ENCODE data around the gene RASGRP2. TPM values are rescaled to one million over a fixed set of nuclear protein-coding genes. Genes with fewer than 3 reads are reported as not detected.
A peak's percentile ranks its signal among the peaks of the same experiment; 100 is the strongest.

The RASGRP2 gene
- total and polyA plus RNA-seq, 2 of the 8 experiments (the other 6 are each of a cell fraction or from before 2014, with no cell fraction given), result 40.6 to 45.7 TPM

- Histone ChIP-seq H3K9me3 (ENCODE audit: insufficient read depth in 2 of 2, low read depth in 1 of 2, low read length in 1 of 2) (no peaks in the 10 kb centered on the region), H3K9ac (replicated peaks in 1 of 4; ENCODE audit: extremely low read depth in 1 of 4, low read depth in 3 of 4, low read length in 3 of 4) (no peak overlapping the region), H2AK5ac (ENCODE audit: low read depth, low read length) (no peak overlapping the region), H2BK20ac (ENCODE audit: low read length) (no peak overlapping the region), H2AFZ (ENCODE audit: low read length) (no peak overlapping the region), H3K79me2 (ENCODE audit: control insufficient read depth in 1 of 2, insufficient read depth in 2 of 2, low read length in 2 of 2) (peaks cover 0 to 6% of the 10 kb centered on the region in 2 experiments; a peak in 1 of 4 replicates), H2BK5ac (ENCODE audit: low read depth, low read length) (no peak overlapping the region), H3K23me2 (ENCODE audit: low read depth, low read length) (no peaks in the 10 kb centered on the region), H3K36me3 (ENCODE audit: control insufficient read depth in 2 of 4, insufficient read depth in 4 of 4, low read length in 3 of 4) (peaks cover 6 to 24% (median 16%) of the 10 kb centered on the region in 4 experiments), H3K56ac (replicated peaks; ENCODE audit: insufficient read length, low read depth, low read length) (no peak overlapping the region), H3K27ac (ENCODE audit: low read depth, low read length) (peak overlapping the region; percentile 23; the same call in 1 of the 2 replicates), H2BK120ac (replicated peaks; ENCODE audit: low read depth, low read length) (no peak overlapping the region), H4K8ac (ENCODE audit: extremely low read depth, insufficient read depth, low read length) (no peak overlapping the region), H3K14ac (ENCODE audit: insufficient read length) (no peak overlapping the region), H2BK12ac (ENCODE audit: low read depth, low read length) (no peak overlapping the region), H4K5ac (ENCODE audit: insufficient read length, low read depth, low read length) (no peak overlapping the region), H3K4me3 (ENCODE audit: extremely low read depth in 1 of 4, insufficient read depth in 2 of 4, low read depth in 3 of 4, low read length in 4 of 4) (no peak overlapping the region; a peak in 1 of 8 replicates), H3K27me3 (replicated peaks in 1 of 4; ENCODE audit: control insufficient read depth in 3 of 4, extremely low read depth in 1 of 4, insufficient read depth in 3 of 4, low read length in 3 of 4) (no peaks in the 10 kb centered on the region), H4K20me1 (replicated peaks in 1 of 2; ENCODE audit: control insufficient read depth in 1 of 2, insufficient read depth in 2 of 2, low read length in 2 of 2) (peaks cover 0 to 6% of the 10 kb centered on the region in 2 experiments), H3K18ac (ENCODE audit: extremely low read depth, low read length) (no peak overlapping the region), H4K91ac (replicated peaks; ENCODE audit: insufficient read length, low read length) (no peak overlapping the region), H3K4me2 (ENCODE audit: insufficient read depth in 1 of 2, low read depth in 2 of 2, low read length in 2 of 2) (peak overlapping the region; percentile 32 to 57; a peak in 2 of 4 replicates), H3K4ac (replicated peaks; ENCODE audit: insufficient read length, low read depth, low read length) (peak overlapping the region; percentile 1), H3K79me1 (ENCODE audit: low read depth, low read length) (no peaks in the 10 kb centered on the region), H2BK15ac (ENCODE audit: low read length) (no peak overlapping the region; the same call in 1 of the 2 replicates), H3K23ac (ENCODE audit: insufficient read length) (no peak overlapping the region), H3K4me1 (replicated peaks in 1 of 4; ENCODE audit: control insufficient read depth in 3 of 4, insufficient read depth in 4 of 4, low read length in 3 of 4) (peaks cover 26 to 64% (median 53%) of the 10 kb centered on the region in 4 experiments)
- WGBS, 2 experiments (ENCODE audit: extremely low coverage in 1 of 2, insufficient coverage in 1 of 2, insufficient read length in 1 of 2, insufficient replicate concordance in 2 of 2, low coverage in 1 of 2, low lambda C conversion rate in 2 of 2, missing lambda C conversion rate in 1 of 2), result 79% methylated on average over 6 of the region's 7 CpGs; no CpG with 5 or more reads in 1 of the 2 experiments
- FAIRE-seq (no peak), DNase-seq (ENCODE audit: low read depth in 1 of 2, low spot score in 2 of 2) (no peak)
- ChIA-PET POLR2A (ENCODE audit: partially characterized antibody) (interaction anchor here (0.6 to 42.9 kb wide), 8 partner anchors 5 to 726 kb away, joined by 3 to 1087 read pairs (median 4); partner anchors contain the start of genes PYGM, RASGRP2 and SF1), CTCF (ENCODE audit: partially characterized antibody) (interaction anchor here (0.6 to 23.6 kb wide), 9 partner anchors 15 to 518 kb away, joined by 3 to 376 read pairs (median 4); partner anchors contain the start of genes RASGRP2 and SF1)
- TF ChIP-seq TAF7 (optimal IDR thresholded peaks at IDR 0.05; ENCODE audit: borderline replicate concordance, low read depth, low read length) (no peak), KDM1A (IDR thresholded peaks at IDR 0.05; ENCODE audit: borderline replicate concordance, low read length) (peak; percentile 97), POLR2A (IDR thresholded peaks at IDR 0.05; ENCODE audit: control extremely low read depth in 1 of 2, low read depth in 2 of 2, low read length in 2 of 2) (no peak), CBX8 (IDR thresholded peaks at IDR 0.05; ENCODE audit: borderline replicate concordance, low read depth, low read length) (no peak), SUZ12 (IDR thresholded peaks at IDR 0.05; ENCODE audit: low read length) (no peak), CREB1 (IDR thresholded peaks at IDR 0.05) (no peak), BRCA1 (IDR thresholded peaks at IDR 0.05; ENCODE audit: low read depth, low read length) (no peak), KDM5A (IDR thresholded peaks at IDR 0.05; ENCODE audit: low read length) (no peak), GTF2F1 (IDR thresholded peaks at IDR 0.05; ENCODE audit: borderline replicate concordance, low read depth, low read length) (no peak), SP2 (IDR thresholded peaks at IDR 0.05; ENCODE audit: low read length) (no peak), JUND (IDR thresholded peaks at IDR 0.05; ENCODE audit: low read length) (no peak), TBP (IDR thresholded peaks at IDR 0.05; ENCODE audit: low read depth, low read length) (no peak), EGR1 (IDR thresholded peaks at IDR 0.05; ENCODE audit: borderline replicate concordance, low read depth, low read length) (no peak)
Observed at GRCh38 chr11:64760759-64761420, 16.9 kb upstream of the RASGRP2 start.
